ENCODE data around the gene ONECUT3.

ONECUT3 gene

DNA sequence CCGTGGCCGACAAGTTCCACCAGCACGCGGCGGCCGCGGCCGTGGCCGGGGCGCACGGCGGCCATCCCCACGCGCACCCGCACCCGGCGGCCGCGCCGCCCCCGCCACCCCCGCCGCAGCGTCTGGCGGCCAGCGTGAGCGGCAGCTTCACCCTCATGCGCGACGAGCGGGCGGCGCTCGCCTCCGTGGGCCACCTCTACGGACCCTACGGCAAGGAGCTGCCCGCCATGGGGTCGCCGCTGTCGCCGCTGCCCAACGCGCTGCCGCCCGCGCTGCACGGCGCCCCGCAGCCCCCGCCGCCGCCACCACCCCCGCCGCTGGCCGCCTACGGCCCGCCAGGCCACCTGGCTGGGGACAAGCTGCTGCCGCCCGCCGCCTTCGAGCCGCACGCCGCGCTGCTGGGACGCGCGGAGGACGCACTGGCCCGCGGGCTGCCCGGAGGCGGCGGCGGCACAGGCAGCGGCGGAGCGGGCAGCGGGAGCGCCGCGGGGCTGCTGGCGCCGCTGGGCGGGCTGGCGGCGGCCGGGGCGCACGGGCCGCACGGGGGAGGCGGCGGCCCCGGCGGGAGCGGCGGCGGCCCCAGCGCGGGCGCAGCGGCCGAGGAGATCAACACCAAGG lies 821 bp downstream of the ONECUT3 start:
- DNase-seq (ENCODE audit: insufficient read length, low spot score), result no peak
- TF ChIP-seq PAX5 (IDR thresholded peaks at IDR 0.05; ENCODE audit: insufficient read depth, low read length, severe bottlenecking) (no peak), POLR2A (IDR thresholded peaks at IDR 0.05; ENCODE audit: low read depth, low read length) (no peak), TAF1 (IDR thresholded peaks at IDR 0.05; ENCODE audit: low read depth, low read length) (no peak), POLR2AphosphoS5 (IDR thresholded peaks at IDR 0.05; ENCODE audit: low read depth, low read length) (no peak), POU2F2 (IDR thresholded peaks at IDR 0.05; ENCODE audit: low read depth, low read length) (no peak), SPI1 (IDR thresholded peaks at IDR 0.05; ENCODE audit: low read depth, low read length) (no peak)
- no peak for FAIRE-seq

DNA sequence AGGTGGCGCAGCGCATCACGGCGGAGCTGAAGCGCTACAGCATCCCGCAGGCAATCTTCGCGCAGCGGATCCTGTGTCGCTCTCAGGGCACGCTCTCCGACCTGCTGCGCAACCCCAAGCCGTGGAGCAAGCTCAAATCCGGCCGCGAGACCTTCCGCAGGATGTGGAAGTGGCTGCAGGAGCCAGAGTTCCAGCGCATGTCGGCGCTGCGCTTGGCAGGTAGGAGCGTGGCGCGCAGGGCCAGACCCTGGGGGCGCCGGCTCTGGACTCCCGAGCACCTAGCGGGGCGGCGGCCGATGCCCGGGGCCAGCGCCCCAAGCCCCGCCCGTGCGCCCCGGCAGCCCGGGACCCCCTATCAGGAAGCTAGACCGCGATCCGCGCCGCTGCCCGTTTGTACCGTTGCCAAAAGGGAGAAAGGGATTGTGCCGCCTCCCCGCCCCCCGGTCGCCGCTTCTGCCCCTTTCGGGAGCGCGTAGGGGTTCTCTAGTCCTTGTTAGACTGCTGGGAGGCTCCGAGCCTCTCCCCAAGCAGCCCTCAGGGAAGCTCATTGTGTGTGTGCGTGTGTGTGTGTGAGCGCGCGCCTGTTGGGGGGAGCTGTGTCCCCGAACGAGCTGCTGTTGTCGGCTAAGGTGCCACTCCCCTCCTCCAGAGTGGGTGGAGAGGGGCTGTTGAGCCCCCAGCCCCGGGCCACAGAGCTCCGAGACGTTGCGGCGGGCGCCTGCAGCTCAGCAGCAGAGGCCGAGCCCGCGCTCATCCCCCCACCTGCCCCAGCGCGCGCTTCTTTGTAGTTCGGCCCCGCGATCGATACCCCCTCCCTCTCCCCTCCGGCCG lies 1.5 kb downstream of the ONECUT3 start:
- no peak for DNase-seq (ENCODE audit: insufficient read length, low spot score)
- no peak for FAIRE-seq
- TF ChIP-seq PAX5 (IDR thresholded peaks at IDR 0.05; ENCODE audit: insufficient read depth, low read length, severe bottlenecking), result no peak
- TF ChIP-seq SPI1 (IDR thresholded peaks at IDR 0.05; ENCODE audit: low read depth, low read length), result no peak
- TF ChIP-seq POLR2A (IDR thresholded peaks at IDR 0.05; ENCODE audit: low read depth, low read length), result no peak
- no peak for TF ChIP-seq TAF1 (IDR thresholded peaks at IDR 0.05; ENCODE audit: low read depth, low read length)
- TF ChIP-seq POU2F2 (IDR thresholded peaks at IDR 0.05; ENCODE audit: low read depth, low read length), result no peak
- TF ChIP-seq POLR2AphosphoS5 (IDR thresholded peaks at IDR 0.05; ENCODE audit: low read depth, low read length), result no peak

DNA sequence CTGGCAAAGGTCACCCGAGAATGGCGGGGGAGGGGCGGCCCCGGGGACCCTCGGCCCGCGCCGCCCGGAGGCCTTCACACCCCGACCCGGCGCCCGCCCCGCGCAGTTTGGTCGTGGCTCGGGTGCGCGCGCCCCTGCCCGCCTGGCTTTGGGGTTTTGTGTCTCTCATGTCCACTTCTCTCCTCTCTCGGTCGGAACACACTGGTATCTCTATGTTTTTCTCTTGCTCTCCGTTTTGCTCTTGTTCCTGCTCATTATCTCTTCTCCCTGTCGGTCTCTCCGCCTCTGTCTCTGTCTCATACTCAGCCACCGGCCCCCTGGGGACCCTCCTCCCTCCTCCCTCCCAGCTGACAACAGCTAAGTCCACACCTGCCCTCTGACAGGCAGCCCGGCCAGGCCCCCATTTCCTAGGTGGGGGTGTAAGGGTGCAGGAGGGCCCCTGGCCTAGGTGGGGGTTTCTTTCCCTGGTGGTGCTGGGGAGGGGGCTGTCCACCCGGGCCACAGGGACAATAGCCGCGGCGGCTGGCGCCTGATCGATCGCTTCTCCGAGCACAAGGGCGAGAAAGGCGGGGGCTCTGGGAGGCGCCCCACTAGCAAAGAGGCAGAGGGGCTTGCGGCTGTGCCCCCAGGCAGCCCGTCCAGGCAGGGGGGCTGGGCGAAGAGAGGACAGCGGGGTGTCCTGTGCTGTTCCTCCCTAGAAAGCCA lies 2.3 kb downstream of the ONECUT3 start:
- DNase-seq (ENCODE audit: insufficient read length, low spot score), result no peak
- no peak for FAIRE-seq
- no peak for TF ChIP-seq PAX5 (IDR thresholded peaks at IDR 0.05; ENCODE audit: insufficient read depth, low read length, severe bottlenecking)
- TF ChIP-seq POLR2A (IDR thresholded peaks at IDR 0.05; ENCODE audit: low read depth, low read length), result no peak
- no peak for TF ChIP-seq SPI1 (IDR thresholded peaks at IDR 0.05; ENCODE audit: low read depth, low read length)
- TF ChIP-seq POU2F2 (IDR thresholded peaks at IDR 0.05; ENCODE audit: low read depth, low read length), result no peak
- TF ChIP-seq TAF1 (IDR thresholded peaks at IDR 0.05; ENCODE audit: low read depth, low read length), result no peak
- TF ChIP-seq POLR2AphosphoS5 (IDR thresholded peaks at IDR 0.05; ENCODE audit: low read depth, low read length), result no peak

DNA sequence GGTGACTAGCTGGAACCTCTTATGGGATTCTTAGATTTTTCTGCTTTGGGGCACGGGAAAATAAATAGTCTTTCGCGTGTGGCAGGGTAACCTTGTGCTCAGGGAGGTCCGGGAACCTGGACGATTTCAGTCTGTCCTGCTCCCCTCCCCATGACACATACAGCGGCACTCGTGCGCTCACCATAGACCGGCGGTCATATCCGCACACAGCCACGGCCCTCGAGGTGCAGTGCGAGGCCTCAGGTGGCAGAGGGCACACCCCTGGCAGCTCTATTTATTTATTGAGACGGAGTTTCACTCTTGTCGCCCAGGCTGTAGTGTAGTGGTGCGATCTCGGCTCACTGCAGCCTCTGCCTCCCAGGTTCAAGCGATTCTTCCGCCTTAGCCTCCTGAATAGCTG lies 3.0 kb downstream of the ONECUT3 start:
- no peak for TF ChIP-seq POU2F2 (IDR thresholded peaks at IDR 0.05; ENCODE audit: low read depth, low read length)
- TF ChIP-seq POLR2A (IDR thresholded peaks at IDR 0.05; ENCODE audit: low read depth, low read length), result no peak
- no peak for TF ChIP-seq SPI1 (IDR thresholded peaks at IDR 0.05; ENCODE audit: low read depth, low read length)
- TF ChIP-seq POLR2AphosphoS5 (IDR thresholded peaks at IDR 0.05; ENCODE audit: low read depth, low read length), result no peak
- no peak for TF ChIP-seq PAX5 (IDR thresholded peaks at IDR 0.05; ENCODE audit: insufficient read depth, low read length, severe bottlenecking)
- TF ChIP-seq TAF1 (IDR thresholded peaks at IDR 0.05; ENCODE audit: low read depth, low read length), result no peak
- FAIRE-seq (no peak), DNase-seq (ENCODE audit: insufficient read length, low spot score) (no peak)

DNA sequence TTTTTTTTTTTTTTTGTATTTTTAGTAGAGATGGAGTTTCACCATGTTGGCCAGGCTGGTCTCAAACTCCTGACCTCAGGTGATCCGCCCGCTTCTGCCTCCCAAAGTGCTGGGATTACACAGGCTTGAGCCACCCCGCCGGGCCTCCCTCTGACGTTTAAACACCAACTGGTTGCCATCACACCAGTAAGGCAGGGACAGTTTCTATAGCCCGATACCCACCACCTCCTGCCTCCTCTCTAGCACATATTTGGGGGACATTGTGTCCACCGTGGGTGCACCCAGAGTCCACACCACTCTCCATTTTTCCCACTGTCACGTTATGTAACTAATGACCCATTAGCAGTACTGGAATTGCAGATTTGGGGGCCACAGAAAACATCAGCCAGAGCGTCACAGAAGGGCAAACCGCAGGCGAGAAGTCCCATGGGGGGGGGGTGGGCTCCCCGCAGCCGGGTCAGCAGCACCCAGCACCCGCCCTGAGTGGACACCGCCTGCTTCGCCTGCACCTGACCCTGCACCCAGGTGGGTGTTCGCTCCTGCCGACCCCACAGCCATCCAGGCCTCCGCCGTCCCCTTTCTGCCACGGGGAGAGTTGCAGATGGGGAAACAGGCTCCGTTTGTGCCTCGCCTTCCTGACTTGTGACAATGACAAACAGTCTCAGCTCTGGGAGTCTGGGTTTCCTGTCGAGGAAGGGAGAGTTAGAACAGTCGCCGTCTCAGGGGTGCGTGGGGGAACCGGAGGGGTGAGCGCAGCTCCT lies 3.6 kb downstream of the ONECUT3 start:
- DNase-seq (ENCODE audit: insufficient read length, low spot score), result no peak
- FAIRE-seq, result no peak
- TF ChIP-seq POLR2A (IDR thresholded peaks at IDR 0.05; ENCODE audit: low read depth, low read length) (no peak), POLR2AphosphoS5 (IDR thresholded peaks at IDR 0.05; ENCODE audit: low read depth, low read length) (no peak), TAF1 (IDR thresholded peaks at IDR 0.05; ENCODE audit: low read depth, low read length) (no peak), PAX5 (IDR thresholded peaks at IDR 0.05; ENCODE audit: insufficient read depth, low read length, severe bottlenecking) (no peak)

DNA sequence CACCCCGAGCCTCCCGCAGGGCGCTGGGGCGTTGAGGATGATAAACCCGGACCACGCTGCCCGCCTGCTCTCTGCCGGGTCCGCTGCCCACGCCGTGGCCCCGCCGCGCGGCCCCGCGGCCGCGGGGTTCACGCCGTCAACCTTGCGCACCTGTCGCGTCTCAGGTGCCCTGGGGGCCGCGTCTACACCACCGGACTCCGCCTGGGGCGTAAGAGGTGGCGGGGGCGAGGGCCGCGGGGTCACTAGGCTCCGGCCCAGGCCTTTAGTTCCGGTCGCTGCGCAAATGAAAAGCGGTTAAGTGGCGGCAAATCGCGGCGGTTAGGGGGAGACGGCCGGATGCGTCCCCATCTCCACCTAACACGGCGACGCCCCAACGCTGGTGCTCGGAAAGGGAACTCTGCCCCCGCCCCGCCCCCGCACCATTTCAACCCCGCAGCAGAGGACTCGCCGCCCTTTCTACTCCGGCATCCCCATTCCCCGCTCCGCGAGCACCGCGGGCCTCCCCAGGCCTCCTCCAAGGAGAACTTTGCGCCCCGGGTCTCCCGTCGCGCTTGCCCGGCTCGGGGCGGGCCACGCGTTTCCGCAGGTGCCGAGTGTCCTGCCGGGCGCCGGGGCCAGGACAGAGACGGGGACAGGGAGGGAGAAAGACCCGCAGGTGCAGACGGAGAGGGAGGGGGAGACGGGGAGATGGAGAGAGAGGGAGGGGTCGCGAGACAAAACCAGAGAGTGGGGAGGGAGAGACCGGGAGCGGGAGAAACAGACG lies 4.3 kb downstream of the ONECUT3 start:
- DNase-seq (ENCODE audit: insufficient read length, low spot score) (no peak), FAIRE-seq (no peak)
- TF ChIP-seq TAF1 (IDR thresholded peaks at IDR 0.05; ENCODE audit: low read depth, low read length) (no peak), POLR2AphosphoS5 (IDR thresholded peaks at IDR 0.05; ENCODE audit: low read depth, low read length) (no peak), POLR2A (IDR thresholded peaks at IDR 0.05; ENCODE audit: low read depth, low read length) (no peak)

DNA sequence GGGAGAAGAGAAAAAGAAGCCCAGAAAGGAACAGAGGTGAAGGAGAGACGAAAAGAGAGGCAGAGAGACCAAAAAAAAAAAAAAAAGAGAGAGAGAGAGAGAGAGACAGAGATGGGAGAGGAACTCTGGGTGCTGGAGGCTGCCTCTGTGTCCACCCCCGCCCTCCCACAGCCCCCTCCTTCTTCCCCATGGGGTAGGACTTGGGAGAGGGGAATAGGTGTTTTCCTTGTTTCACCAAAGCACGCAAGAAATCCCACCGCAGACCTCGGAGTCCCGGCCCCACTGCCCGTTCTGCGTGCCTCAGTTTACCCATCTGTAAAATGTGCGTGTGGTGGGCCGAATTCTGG lies 4.9 kb downstream of the ONECUT3 start:
- FAIRE-seq, result no peak
- TF ChIP-seq SPI1 (IDR thresholded peaks at IDR 0.05; ENCODE audit: low read depth, low read length), result no peak
- TF ChIP-seq POLR2A (IDR thresholded peaks at IDR 0.05; ENCODE audit: low read depth, low read length), result no peak
- no peak for TF ChIP-seq POU2F2 (IDR thresholded peaks at IDR 0.05; ENCODE audit: low read depth, low read length)
- no peak for DNase-seq (ENCODE audit: insufficient read length, low spot score)

DNA sequence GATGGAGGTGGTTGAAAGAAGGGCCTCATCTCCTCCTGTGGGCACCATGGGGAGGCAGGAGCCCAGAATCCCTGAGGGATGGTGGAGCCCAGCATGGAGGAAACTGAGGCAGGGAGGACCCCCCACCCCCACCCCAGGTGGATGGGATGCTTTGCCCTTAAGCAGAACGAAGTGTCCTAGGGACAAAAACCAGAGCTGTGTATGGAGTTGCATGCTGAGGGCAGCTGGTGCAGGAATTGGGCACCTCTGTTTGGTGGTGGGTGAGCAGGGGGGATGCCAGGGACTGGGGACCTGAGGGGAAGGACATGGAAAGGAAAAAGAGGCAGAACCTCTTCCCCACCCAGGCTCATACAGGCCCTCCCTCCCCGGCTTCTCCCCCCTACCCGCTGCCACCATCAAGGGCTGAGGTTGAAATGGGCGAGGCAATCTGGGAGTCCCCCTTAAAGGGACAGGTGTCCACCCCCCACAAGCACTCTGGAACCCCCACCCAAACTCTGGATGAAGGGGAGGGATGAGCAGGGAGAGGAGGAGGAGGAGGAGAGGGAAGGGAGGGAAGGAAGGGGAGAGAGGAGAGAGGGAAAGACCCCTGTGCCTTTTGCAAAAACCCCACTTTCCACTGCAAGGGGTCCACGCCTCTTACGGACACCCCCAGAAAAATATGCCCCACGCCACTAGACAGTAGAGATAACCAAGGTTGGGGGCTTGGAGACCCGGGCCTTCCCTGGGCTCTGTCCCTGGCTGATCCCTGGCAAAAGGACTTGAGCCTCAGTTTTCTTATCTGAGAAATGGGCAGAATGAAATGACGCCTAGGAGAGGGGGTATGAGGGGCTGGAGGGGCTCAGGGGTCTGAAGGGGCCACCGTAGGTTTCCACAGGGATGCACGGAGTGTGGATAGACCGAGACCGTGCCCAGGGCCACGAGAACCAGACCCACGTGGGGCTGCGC lies 5.9 kb downstream of the ONECUT3 start:
- no peak for TF ChIP-seq POLR2A (IDR thresholded peaks at IDR 0.05; ENCODE audit: low read depth, low read length)
- no peak for FAIRE-seq

More for the DNA sequence above, 5.9 kb downstream of the ONECUT3 start:
- DNase-seq (ENCODE audit: insufficient read length, low spot score), result no peak
